ENCODE measurements around the gene GNAT1.
A peak's percentile ranks its signal among the peaks of the same experiment; 100 is the strongest.

GNAT1 gene

DNA sequence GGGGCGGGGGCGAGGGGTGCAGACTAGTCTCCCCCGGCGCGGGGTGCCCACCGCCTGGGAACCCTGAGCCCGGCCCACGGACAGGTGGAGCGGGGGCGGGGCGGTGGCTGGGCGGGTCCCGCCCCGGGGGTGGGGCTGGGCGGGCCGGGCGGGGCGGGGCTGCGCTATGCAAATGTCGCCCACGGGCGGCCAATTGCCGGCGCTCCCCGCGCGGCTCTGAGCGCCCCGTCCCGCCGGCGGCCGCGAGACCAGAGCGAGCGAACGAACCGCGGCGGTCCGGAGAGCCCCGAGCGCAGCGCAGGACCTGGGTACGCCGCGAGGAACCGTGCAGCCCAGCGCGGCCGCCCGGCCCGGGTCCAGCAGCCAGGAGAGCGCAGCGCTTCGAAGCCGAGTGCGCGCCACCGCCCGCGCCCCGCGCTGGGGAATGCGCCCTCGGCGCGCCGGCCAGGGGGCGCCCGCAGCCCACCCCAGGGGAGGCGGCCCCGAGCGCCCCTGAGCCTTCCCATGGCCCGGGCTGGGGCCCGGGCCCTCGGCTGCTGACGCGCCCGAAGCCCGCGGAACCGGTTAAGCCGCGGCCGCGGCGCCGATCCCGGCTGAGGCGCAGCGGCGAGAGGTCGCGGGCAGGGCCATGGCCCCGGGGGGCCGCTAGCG lies 36.4 kb upstream of the GNAT1 start, which contains the start of gene SEMA3F:
SEMA3F (plus strand) TSS at position 485 of the 651 bp plus-strand sequence. CDS start 4,299 bp downstream, outside the sequence.
- Histone ChIP-seq H3K9me3 (no peaks in the 10 kb centered on the region), H3K36me3 (peaks cover 0 to 3% (median 0%) of the 10 kb centered on the region in 3 donors), H3K27me3 (no peaks in the 10 kb centered on the region), H3K4me1 (peaks cover 0 to 79% (median 57%) of the 10 kb centered on the region in 4 donors), H3K27ac (peak within 1 kb of the TSS; percentile 53 to 87), H3K4me3 (peak within 1 kb of the TSS; percentile 54 to 58)
- peak in 1 of 2 experiments; percentile 27 for TF ChIP-seq CTCF (IDR thresholded peaks at IDR 0.05)
- intact Hi-C loops (cut with DNase I; ENCODE audit: low total_unique reads): no loop called here
- peak; percentile 35 to 80 for DNase-seq

- Histone ChIP-seq H3K36me3 (peaks cover 0 to 7% (median 0%) of the 10 kb centered on the region in 3 donors), H3K4me1 (peaks cover 0 to 79% (median 61%) of the 10 kb centered on the region in 4 donors), H3K9me3 (no peaks in the 10 kb centered on the region), H3K4me3 (peak overlapping the region; percentile 54 to 58), H3K27me3 (no peaks in the 10 kb centered on the region), H3K27ac (peak overlapping the region in 1 of 2 donors; percentile 53)
- intact Hi-C loops (cut with DNase I; ENCODE audit: low total_unique reads): no loop called here
- no peak for DNase-seq
- TF ChIP-seq CTCF (IDR thresholded peaks at IDR 0.05): no peak
Measured at GRCh38 chr3:50155491-50155878, 35.9 kb upstream of the GNAT1 start.

DNA sequence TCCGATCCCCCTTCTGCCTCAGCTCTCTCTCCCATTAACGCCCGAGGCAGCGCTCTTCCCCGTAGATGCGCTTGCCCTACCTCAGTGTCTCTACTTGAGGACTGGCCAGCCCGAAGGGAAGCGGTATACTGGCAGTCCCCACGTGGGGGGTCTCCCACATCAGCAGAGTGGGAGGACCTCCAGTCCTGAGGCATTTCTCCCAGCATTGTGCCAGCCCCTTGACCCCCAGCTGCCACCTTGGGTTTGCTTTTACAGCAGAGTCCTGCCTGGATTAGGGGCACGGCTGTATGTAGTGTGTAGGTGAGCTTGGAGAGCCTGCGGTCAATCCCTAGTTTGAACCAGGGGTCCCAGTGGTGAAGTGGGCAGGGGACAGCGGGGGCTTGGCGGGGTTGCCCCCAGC lies 35.5 kb upstream of the GNAT1 start:
- H3K36me3 ChIP-seq: peaks cover 0 to 10% (median 0%) of the 10 kb centered on the region in 3 donors
- peak overlapping the region in 1 of 2 donors; percentile 87 for H3K27ac ChIP-seq
- no peaks in the 10 kb centered on the region for H3K27me3 ChIP-seq
- no peak for TF ChIP-seq CTCF (IDR thresholded peaks at IDR 0.05)
- no peak for DNase-seq
- no peaks in the 10 kb centered on the region for H3K9me3 ChIP-seq
- H3K4me1 ChIP-seq: peaks cover 0 to 79% (median 62%) of the 10 kb centered on the region in 4 donors
- peak overlapping the region; percentile 54 to 58 for H3K4me3 ChIP-seq
- intact Hi-C loops (cut with DNase I; ENCODE audit: low total_unique reads): no loop called here

- H3K4me1 ChIP-seq: peaks cover 0 to 79% (median 69%) of the 10 kb centered on the region in 4 donors
- intact Hi-C loops (cut with DNase I; ENCODE audit: low total_unique reads): no loop called here
- no peak for TF ChIP-seq CTCF (IDR thresholded peaks at IDR 0.05)
- H3K27ac ChIP-seq: peak overlapping the region; percentile 39 to 87
- peak overlapping the region; percentile 54 to 58 for H3K4me3 ChIP-seq
- H3K27me3 ChIP-seq: no peaks in the 10 kb centered on the region
- peaks cover 0 to 10% (median 0%) of the 10 kb centered on the region in 3 donors for H3K36me3 ChIP-seq
- no peak for DNase-seq
- H3K9me3 ChIP-seq: no peaks in the 10 kb centered on the region
Measured at GRCh38 chr3:50156549-50157493, 34.6 kb upstream of the GNAT1 start.

DNA sequence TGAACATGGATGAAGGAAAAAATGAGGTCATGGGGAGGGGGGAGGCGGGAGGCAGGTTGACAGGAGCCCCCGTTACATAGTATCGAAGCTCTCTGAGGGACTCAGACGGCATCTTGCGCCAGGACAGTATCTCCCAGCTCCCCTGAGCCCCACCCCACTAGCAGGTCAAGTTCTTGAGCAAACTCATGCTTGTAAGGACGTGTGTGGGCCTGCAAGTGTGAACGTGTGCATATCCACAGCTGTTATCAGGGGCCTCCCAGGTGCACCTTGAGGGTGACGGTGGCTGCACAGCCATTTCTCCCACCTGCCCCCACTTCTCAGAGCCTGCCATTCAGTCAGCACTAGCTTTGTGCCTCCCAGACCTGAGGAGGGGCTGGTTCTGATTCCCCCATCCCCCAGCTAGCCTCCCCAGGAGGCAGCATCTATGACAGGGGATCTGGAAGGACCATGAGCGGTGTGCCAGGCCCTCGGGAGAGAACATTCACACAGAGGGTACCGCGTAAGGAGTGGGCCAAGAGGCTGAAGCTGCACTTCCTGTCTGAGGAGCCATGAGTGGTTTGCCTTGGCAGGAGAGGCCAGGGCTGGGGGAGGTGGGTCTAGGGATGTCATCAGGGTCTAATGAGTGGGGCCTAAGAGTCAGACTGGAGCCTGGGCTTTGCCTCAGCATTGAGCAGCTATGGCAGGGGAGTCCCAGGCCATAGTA lies 33.4 kb upstream of the GNAT1 start:
- intact Hi-C loops (cut with DNase I; ENCODE audit: low total_unique reads): no loop called here
- Histone ChIP-seq H3K9me3 (no peaks in the 10 kb centered on the region), H3K27me3 (no peaks in the 10 kb centered on the region), H3K36me3 (peaks cover 0 to 10% (median 0%) of the 10 kb centered on the region in 3 donors), H3K27ac (peak overlapping the region; percentile 39 to 87), H3K4me3 (peak overlapping the region in 1 of 2 donors; percentile 58), H3K4me1 (peaks cover 0 to 85% (median 80%) of the 10 kb centered on the region in 4 donors)
- no peak for DNase-seq
- no peak for TF ChIP-seq CTCF (IDR thresholded peaks at IDR 0.05)
